Activated B cell treated with CpG ODN at 0.5 μM for 24 hours (primary cell): ENCODE measurements around the gene SIRPG. TPM values are rescaled to one million over a fixed set of nuclear protein-coding genes. Genes with fewer than 3 reads are reported as not detected.

Experiments used
- ATAC-seq: fragments of 200-7000 bp; cut with Tn5 transposase; one replicate; pipeline ENCODE4 v1.10.0; 2021; ENCODE audit warnings: low read depth, mild to moderate bottlenecking, moderate library complexity
- CTCF ChIA-PET: fragments of 350-600 bp; sonication (Branson Sonifier 250); formaldehyde crosslinking; loops from one replicate; lab custom pipeline; 2021; ENCODE audit warnings: antibody characterized with exemption; lab: Charles Lee
- POLR2A ChIA-PET: fragments of 350-600 bp; sonication (Branson Sonifier 250); formaldehyde crosslinking; loops from one replicate; lab custom pipeline; 2021; ENCODE audit warnings: antibody characterized with exemption; lab: Charles Lee
- DNase-seq: peaks from one replicate; pipeline ENCODE4 v3.0.0; 2022
- H3K27ac Mint-ChIP-seq: one replicate; pipeline ENCODE4 v1.8.0; 2020; ENCODE audit warnings: mixed read lengths
- H3K27me3 Mint-ChIP-seq: one replicate; pipeline ENCODE4 v1.8.0; 2021; ENCODE audit warnings: mixed read lengths
- H3K36me3 Mint-ChIP-seq: one replicate; pipeline ENCODE4 v1.8.0; 2021; ENCODE audit warnings: low read depth, mixed read lengths
- H3K4me1 Mint-ChIP-seq: one replicate; pipeline ENCODE4 v1.8.0; 2021; ENCODE audit warnings: mixed read lengths
- H3K4me3 Mint-ChIP-seq: one replicate; pipeline ENCODE4 v1.8.0; 2020; ENCODE audit warnings: mild to moderate bottlenecking, mixed read lengths
- H3K9me3 Mint-ChIP-seq: one replicate; pipeline ENCODE4 v1.8.0; 2020; ENCODE audit warnings: mixed read lengths
- intact Hi-C: fragments of 100-400 bp; cut with micrococcal nuclease; formaldehyde crosslinking; loops from one replicate; pipeline ENCODE4 v1.15.1; 2024
- total RNA-seq: library from RNA; stranded (reverse); gene quantifications from 2 replicates; pipeline ENCODE4 v1.2.3, GENCODE V29; 2022
- TF ChIP-seq, protein P1 (sequence below): fragments of 200-600 bp; IDR thresholded peaks from one replicate; pipeline ENCODE4 v1.8.0; 2022; ENCODE audit warnings: antibody characterized with exemption, mild to moderate bottlenecking

Gene SIRPG
- total RNA-seq, 1 donor from 2014 or later, result not detected

DNA sequence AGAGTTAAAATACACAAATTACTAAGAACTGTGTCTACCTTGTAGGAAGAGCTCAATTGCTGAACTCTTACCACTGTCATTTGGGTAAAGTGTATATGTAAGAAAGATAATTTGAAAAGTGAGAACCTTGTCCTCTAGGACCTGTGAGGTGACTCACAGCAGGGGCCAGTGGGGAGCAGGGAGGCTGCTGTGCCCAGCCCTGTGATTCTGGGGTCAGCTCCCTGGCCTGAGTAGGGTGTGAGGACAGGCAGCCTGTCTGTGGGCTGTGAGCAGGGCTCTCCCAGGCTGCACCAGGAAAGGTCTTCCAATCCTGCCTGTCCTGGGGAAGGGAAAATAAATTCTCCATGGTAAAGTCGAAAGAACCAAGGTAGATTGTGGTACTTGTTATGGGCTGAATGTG, 27.3 kb upstream of the SIRPG start:
- H3K9me3 Mint-ChIP-seq, result peaks cover 5% of the 10 kb centered on the region
- ChIA-PET CTCF (no interaction called here), POLR2A (no interaction called here)
- peaks cover 21% of the 10 kb centered on the region for H3K27me3 Mint-ChIP-seq
- no peak overlapping the region for H3K27ac Mint-ChIP-seq
- no peaks in the 10 kb centered on the region for H3K36me3 Mint-ChIP-seq
- ATAC-seq, result no peak
- no peaks in the 10 kb centered on the region for H3K4me1 Mint-ChIP-seq
- intact Hi-C loops, result no loop called here
- TF ChIP-seq, protein P1, sequence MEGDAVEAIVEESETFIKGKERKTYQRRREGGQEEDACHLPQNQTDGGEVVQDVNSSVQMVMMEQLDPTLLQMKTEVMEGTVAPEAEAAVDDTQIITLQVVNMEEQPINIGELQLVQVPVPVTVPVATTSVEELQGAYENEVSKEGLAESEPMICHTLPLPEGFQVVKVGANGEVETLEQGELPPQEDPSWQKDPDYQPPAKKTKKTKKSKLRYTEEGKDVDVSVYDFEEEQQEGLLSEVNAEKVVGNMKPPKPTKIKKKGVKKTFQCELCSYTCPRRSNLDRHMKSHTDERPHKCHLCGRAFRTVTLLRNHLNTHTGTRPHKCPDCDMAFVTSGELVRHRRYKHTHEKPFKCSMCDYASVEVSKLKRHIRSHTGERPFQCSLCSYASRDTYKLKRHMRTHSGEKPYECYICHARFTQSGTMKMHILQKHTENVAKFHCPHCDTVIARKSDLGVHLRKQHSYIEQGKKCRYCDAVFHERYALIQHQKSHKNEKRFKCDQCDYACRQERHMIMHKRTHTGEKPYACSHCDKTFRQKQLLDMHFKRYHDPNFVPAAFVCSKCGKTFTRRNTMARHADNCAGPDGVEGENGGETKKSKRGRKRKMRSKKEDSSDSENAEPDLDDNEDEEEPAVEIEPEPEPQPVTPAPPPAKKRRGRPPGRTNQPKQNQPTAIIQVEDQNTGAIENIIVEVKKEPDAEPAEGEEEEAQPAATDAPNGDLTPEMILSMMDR, result no peak
- no peak for DNase-seq
- no peak overlapping the region for H3K4me3 Mint-ChIP-seq

DNA sequence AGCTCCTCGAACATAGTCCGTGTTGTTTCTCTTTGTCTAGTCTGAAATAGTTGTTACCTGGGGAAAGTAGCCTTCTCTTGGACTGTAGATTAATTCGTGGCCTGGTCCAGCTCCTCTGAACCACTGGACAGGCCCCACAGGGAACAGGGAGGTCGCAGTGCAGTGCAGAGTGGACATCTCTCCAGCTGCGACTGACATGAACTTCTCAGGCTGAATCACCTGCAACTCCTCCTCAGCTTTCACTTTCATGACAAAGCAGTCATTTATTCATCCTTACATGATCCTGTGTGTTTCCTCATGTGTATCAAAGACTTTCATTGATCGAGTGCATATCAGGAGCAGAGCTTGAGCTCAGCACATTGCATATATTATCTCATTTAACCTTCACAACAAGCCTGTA, 19.1 kb upstream of the SIRPG start:
- CTCF ChIA-PET, result no interaction called here
- TF ChIP-seq, protein P1, result no peak
- no peaks in the 10 kb centered on the region for H3K4me1 Mint-ChIP-seq
- no peak for ATAC-seq
- POLR2A ChIA-PET, result no interaction called here
- intact Hi-C loops, result no loop called here
- no peak overlapping the region for H3K4me3 Mint-ChIP-seq
- no peaks in the 10 kb centered on the region for H3K36me3 Mint-ChIP-seq
- H3K27me3 Mint-ChIP-seq, result peaks cover 9% of the 10 kb centered on the region
- H3K27ac Mint-ChIP-seq, result no peak overlapping the region
- DNase-seq, result no peak
- no peaks in the 10 kb centered on the region for H3K9me3 Mint-ChIP-seq

DNA sequence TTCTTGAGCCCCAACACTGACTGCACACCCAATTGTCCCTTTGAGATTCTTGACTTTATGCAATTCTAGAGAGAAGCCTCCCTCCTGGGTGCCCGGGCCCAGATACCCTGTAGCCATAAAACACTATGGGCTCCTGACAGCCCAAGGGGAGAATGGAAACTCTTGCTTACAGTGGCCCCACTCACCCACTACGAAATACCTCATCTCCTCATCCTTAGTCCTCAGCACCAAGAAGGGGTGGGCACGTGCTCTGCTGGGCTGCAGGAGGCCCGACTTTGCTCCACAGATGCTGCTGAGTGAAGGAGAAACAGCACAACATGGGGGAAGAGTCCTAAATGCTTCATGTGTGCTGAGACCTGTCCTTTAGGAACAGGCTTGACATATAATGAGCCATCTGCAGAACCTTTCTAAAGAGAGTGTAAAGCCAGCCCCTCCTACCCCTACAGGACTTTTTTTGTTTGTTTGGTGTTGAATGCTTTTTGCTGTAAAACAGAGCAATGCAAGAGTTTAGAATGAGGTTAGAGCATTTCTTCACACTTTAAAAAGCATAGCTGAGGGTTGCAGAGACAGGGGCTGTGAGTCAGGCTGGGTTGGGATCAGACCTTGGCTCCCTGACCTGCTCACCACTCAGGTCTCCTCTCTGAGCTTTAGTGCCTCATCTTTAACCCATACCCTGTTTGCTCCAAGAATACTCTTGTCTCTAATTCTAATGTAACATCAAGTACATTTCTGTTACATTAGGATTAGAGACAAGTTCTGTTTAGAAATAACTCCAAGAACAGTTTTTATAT, 17.6 kb upstream of the SIRPG start:
- Mint-ChIP-seq H3K27me3 (peaks cover 10% of the 10 kb centered on the region), H3K36me3 (no peaks in the 10 kb centered on the region)
- intact Hi-C loops, result no loop called here

DNA sequence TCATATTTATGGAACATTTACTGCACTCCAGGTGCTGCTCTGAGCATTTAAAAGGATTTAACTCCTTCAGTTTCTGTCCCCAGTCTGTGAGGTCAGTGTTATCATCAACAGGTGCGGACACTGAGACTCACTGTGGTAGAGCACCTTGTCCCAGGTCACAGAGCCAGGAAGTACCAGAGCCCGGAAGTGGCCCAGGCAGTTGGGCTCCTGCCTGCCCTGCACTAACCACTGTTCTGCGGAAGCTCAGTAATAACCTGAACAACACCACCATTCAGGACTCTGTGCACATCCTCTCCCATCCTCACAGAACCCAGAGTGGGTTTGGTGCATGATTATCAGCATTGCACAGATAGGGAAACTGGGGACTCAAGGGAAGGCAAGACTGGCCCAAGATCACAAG, 16.8 kb upstream of the SIRPG start:
- H3K36me3 Mint-ChIP-seq, result no peaks in the 10 kb centered on the region
- no peak overlapping the region for H3K4me3 Mint-ChIP-seq
- intact Hi-C loops, result no loop called here
- POLR2A ChIA-PET, result interaction anchor here (0.8 kb wide), 1 partner anchor 9 kb away, joined by 3 read pairs; no protein-coding TSS in a partner anchor
- H3K9me3 Mint-ChIP-seq, result no peaks in the 10 kb centered on the region
- H3K27ac Mint-ChIP-seq, result no peak overlapping the region
- DNase-seq (no peak), ATAC-seq (no peak)
- no peaks in the 10 kb centered on the region for H3K4me1 Mint-ChIP-seq
- H3K27me3 Mint-ChIP-seq, result peaks cover 10% of the 10 kb centered on the region
- CTCF ChIA-PET, result no interaction called here
- TF ChIP-seq, protein P1, result no peak

More for the DNA sequence above, 17.6 kb upstream of the SIRPG start:
- TF ChIP-seq, protein P1, result no peak
- ChIA-PET CTCF (no interaction called here), POLR2A (interaction anchor here (0.8 kb wide), 1 partner anchor 10 kb away, joined by 3 read pairs; no protein-coding TSS in a partner anchor)
- H3K9me3 Mint-ChIP-seq, result no peaks in the 10 kb centered on the region
- DNase-seq, result no peak
- no peaks in the 10 kb centered on the region for H3K4me1 Mint-ChIP-seq
- no peak overlapping the region for H3K27ac Mint-ChIP-seq
- ATAC-seq, result no peak
- H3K4me3 Mint-ChIP-seq, result no peak overlapping the region

DNA sequence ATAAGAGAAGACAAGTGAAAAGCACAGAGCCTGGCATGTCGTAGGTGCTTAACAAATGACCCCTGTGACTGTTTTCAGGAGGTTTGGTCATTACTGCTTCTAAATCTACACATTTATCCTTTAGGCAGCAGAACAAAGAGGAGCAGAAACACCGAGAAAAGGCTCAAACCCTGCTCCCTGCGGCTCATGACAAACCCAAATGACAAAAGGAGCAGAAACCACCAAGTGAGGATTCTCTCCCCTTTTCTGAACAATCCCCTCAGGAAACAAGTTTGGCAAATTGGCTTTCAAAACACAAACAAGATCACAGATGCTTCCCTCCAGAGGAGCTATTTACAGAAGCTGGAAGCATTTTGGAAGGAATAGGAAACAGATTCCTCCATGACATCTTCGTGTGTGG, 15.8 kb upstream of the SIRPG start:
- no peak overlapping the region for H3K27ac Mint-ChIP-seq
- H3K27me3 Mint-ChIP-seq, result peaks cover 7% of the 10 kb centered on the region
- H3K4me1 Mint-ChIP-seq, result no peaks in the 10 kb centered on the region
- ChIA-PET CTCF (no interaction called here), POLR2A (no interaction called here)
- TF ChIP-seq, protein P1, result no peak
- no peak for DNase-seq
- H3K4me3 Mint-ChIP-seq, result no peak overlapping the region
- no peak for ATAC-seq
- no peaks in the 10 kb centered on the region for H3K36me3 Mint-ChIP-seq
- no peaks in the 10 kb centered on the region for H3K9me3 Mint-ChIP-seq
- intact Hi-C loops, result no loop called here
